GM12878 (cell line): ENCODE measurements around the gene ZNF333. TPM values are rescaled to one million over a fixed set of nuclear protein-coding genes. Genes with fewer than 3 reads are reported as not detected.

Experiments used
- ATAC-seq: fragments of 200-7000 bp; cut with Tn5 transposase; 3 replicates; pipeline ENCODE4 v1.9.1; 2020; ENCODE audit warnings: mild to moderate bottlenecking, moderate library complexity
- BruUV-seq: library from RNA; stranded (reverse); fragments of 400-500 nt; replicated peaks from 2 replicates; lab custom pipeline; 2021; lab: Mats Ljungman, UMichigan
- CTCF ChIA-PET: fragments of 300-600 bp; sonication (Branson Sonifier 250); formaldehyde crosslinking; extraction: SDS; loops from one replicate; lab custom pipeline; 2021; ENCODE audit warnings: inconsistent platforms; lab: Yijun Ruan, JAX
- POLR2A ChIA-PET: fragments of 350-600 bp; formaldehyde crosslinking; extraction: SDS; loops from one replicate; lab custom pipeline; 2021; ENCODE audit warnings: inconsistent platforms; lab: Charles Lee
- RAD21 ChIA-PET: fragments of 300-600 bp; sonication (Branson Sonifier 250); formaldehyde crosslinking; loops from one replicate; lab custom pipeline; 2023; ENCODE audit warnings: antibody characterized with exemption; ENCODE audit not compliant: unreplicated experiment; lab: Charles Lee
- SMC1A ChIA-PET: fragments of 300-600 bp; sonication (Branson Sonifier 250); formaldehyde crosslinking; loops from one replicate; lab custom pipeline; 2023; ENCODE audit not compliant: unreplicated experiment, uncharacterized antibody; lab: Charles Lee
- DNase-seq: peaks from one replicate; pipeline ENCODE4 v3.0.0-alpha.2; 2011; ENCODE audit warnings: low read depth, low spot score
- FAIRE-seq: peaks from 3 replicates; lab custom pipeline; 2011; peaks lifted over from hg19 to GRCh38; lab: Jason Lieb, UNC
- H2AFZ ChIP-seq: 2 replicates; pipeline ENCODE4 v1.6.0; 2011; ENCODE audit warnings: low read depth, low read length, control low read depth; ENCODE audit not compliant: control insufficient read depth
- H3K27ac ChIP-seq: 2 replicates; pipeline ENCODE4 v1.5.1; 2011; ENCODE audit warnings: control low read depth; ENCODE audit not compliant: control insufficient read depth, insufficient read depth
- H3K27me3 ChIP-seq, 2 experiments: replicated peaks in 1 of 2; 2 replicates each; pipeline versions ENCODE4 v1.6.0 to v1.6.1; 2011; ENCODE audit warnings: low read length in 1 of 2; ENCODE audit not compliant: control insufficient read depth in 2 of 2, insufficient read depth in 2 of 2
- H3K36me3 ChIP-seq, 2 experiments: 2 replicates each; pipeline ENCODE4 v1.5.1; 2011; ENCODE audit warnings: low read length in 1 of 2; ENCODE audit not compliant: control insufficient read depth in 2 of 2, insufficient read depth in 2 of 2
- H3K4me1 ChIP-seq: 2 replicates; pipeline ENCODE4 v1.6.1; 2011; ENCODE audit warnings: mild to moderate bottlenecking, low read length, moderate library complexity, mixed read lengths; ENCODE audit not compliant: control insufficient read depth, insufficient read depth
- H3K4me2 ChIP-seq: 2 replicates; pipeline ENCODE4 v1.6.0; 2011; ENCODE audit warnings: control low read depth; ENCODE audit not compliant: control insufficient read depth, insufficient read depth
- H3K4me3 ChIP-seq: fragments of 200-600 bp; sonication (generic); 2 replicates; pipeline ENCODE4 v1.5.1; 2016
- H3K79me2 ChIP-seq: 2 replicates; pipeline ENCODE4 v1.6.0; 2011; ENCODE audit warnings: low read length; ENCODE audit not compliant: control insufficient read depth, insufficient read depth
- H3K9ac ChIP-seq: 2 replicates; pipeline ENCODE4 v1.8.0; 2011; ENCODE audit warnings: low read length, control low read depth, mixed read lengths; ENCODE audit not compliant: control insufficient read depth, insufficient read depth
- H3K9me3 ChIP-seq: replicated peaks from 3 replicates; pipeline ENCODE4 v1.5.1; 2011; ENCODE audit warnings: mild to moderate bottlenecking, low read length; ENCODE audit not compliant: control insufficient read depth, insufficient read depth
- H4K20me1 ChIP-seq: 2 replicates; pipeline ENCODE4 v1.6.0; 2011; ENCODE audit not compliant: control insufficient read depth, insufficient read depth
- E2F8 ChIP-seq: fragments of 450-650 bp; IDR thresholded peaks from 2 replicates; pipeline ENCODE4 v1.6.1; 2018; ENCODE audit warnings: mild to moderate bottlenecking, low read depth, moderate library complexity; ENCODE audit not compliant: partially characterized antibody
- KLF5 ChIP-seq: fragments of 450-650 bp; IDR thresholded peaks from 2 replicates; pipeline ENCODE4 v1.6.1; 2014; ENCODE audit warnings: mild to moderate bottlenecking; ENCODE audit not compliant: partially characterized antibody
- MEF2B ChIP-seq: fragments of 450-650 bp; IDR thresholded peaks from 2 replicates; pipeline ENCODE4 v1.6.1; 2018; ENCODE audit warnings: mild to moderate bottlenecking, moderate library complexity; ENCODE audit not compliant: partially characterized antibody, poor library complexity, severe bottlenecking
- RAD21 ChIP-seq: IDR thresholded peaks from 2 replicates; pipeline ENCODE4 v1.6.1; 2011; ENCODE audit warnings: mild to moderate bottlenecking, low read depth, low read length, moderate library complexity; ENCODE audit not compliant: insufficient read depth
- RB1 ChIP-seq: fragments of 450-650 bp; formaldehyde crosslinking; IDR thresholded peaks from 2 replicates; pipeline ENCODE4 v1.6.1; 2017; ENCODE audit warnings: mild to moderate bottlenecking, borderline replicate concordance
- TARDBP ChIP-seq: IDR thresholded peaks from 2 replicates; pipeline ENCODE4 v1.6.1; 2016; ENCODE audit warnings: borderline replicate concordance
- WGBS: methylation state at CpG from one replicate; pipeline ENCODE4 v1.1.6; 2016; ENCODE audit warnings: low lambda C conversion rate; ENCODE audit not compliant: insufficient replicate concordance, insufficient coverage; ENCODE audit errors: missing lambda C conversion rate; 5-methylcytosine and 5-hydroxymethylcytosine counted together
- in situ Hi-C: fragments of 300-500 bp; cut with MboI; formaldehyde crosslinking; loops from 9 replicates; pipeline ENCODE4 v1.14.3; 2018; ENCODE audit warnings: mixed read lengths
- intact Hi-C: fragments of 100-400 bp; cut with micrococcal nuclease; formaldehyde crosslinking; loops from one replicate; pipeline ENCODE4 v1.14.2; 2022; ENCODE audit not compliant: unreplicated experiment
- polyA plus RNA-seq, 11 experiments: library from polyadenylated mRNA; depleted of rRNA in 4 of 11; unstranded in 6 of 11; stranded (reverse) in 5 of 11; fragments of >200 nt; fragmentation: Nextera tagmentation in 4 of 11; fragmentation: Illumina TruSeq in 1 of 11; extraction: Ambion mirVana in 4 of 11; extraction: Trizol in 1 of 11; gene quantifications; 1 replicate in 1 of 11; 2 replicates in 10 of 11; pipeline versions ENCODE4 v1.2.1 to v1.2.3, GENCODE V29; 2011 to 2016; ENCODE audit warnings: inconsistent platforms in 2 of 11, missing spikeins in 2 of 11, low read depth in 1 of 11
- total RNA-seq, 4 experiments: library from RNA; depleted of rRNA in 3 of 4; stranded (reverse); fragments of >200 nt in 3 of 4; fragmentation: Illumina TruSeq in 1 of 4; extraction: Trizol in 1 of 4; gene quantifications; 2 replicates each; pipeline versions ENCODE4 v1.2.1 to v1.2.3, GENCODE V29; 2013 to 2021

Gene ZNF333
- total and polyA plus RNA-seq, 10 of the 15 experiments (the other 5 are each of a cell fraction or from before 2014, with no cell fraction given) = 2.3 to 14.1 (median 5.7) TPM

- TF ChIP-seq RB1 (no peak), RAD21 (no peak), E2F8 (no peak), TARDBP (no peak)
These were observed 80.3 kb downstream of the ZNF333 start (continued) for GRCh38 chr19:14770136-14770535.

DNA sequence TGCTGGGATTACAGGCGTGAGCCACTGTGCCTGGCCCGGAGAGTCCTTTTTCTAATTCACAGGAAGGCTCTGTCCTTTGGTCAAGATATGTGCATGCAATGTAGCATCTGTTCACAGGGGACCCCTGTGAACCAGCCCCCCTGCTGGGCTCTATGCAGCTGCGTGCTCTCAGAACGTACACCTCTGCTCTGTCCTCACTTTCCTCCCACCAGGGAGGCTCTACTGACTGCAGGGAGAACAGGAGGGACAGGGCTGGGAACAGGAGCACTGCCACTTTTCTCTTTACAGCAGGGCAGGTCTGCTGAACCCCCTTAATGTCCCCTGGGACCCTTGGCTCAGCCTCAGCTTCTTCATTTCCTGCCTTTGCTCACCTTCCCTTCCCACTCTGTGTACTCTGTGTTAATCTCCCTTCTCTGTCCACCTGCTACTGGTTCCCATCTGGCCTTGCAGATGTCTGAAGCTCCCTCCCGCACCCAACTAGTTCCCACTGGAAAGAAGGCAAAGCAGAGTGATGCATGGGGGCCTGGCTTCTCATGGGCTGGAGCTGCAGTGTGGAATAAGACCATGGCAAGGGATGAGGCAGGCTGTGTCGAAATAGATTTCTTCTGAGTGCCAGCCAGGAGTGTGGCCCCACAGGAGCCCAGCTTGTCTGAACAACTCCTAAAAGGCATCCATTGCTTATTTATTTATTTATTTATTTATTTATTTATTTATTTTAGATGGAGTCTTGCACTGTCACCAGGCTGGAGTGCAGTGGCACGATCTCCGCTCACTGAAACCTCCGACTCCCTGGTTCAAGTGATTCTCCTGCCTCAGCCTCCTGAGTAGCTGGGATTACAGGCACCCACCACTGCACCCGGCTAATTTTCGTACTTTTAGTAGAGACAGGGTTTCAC, 81.3 kb downstream of the ZNF333 start:
- FAIRE-seq = no peak
- SMC1A ChIA-PET = no interaction called here

More for the DNA sequence above, 81.3 kb downstream of the ZNF333 start:
- Histone ChIP-seq H4K20me1 (no peaks in the 10 kb centered on the region), H3K27ac (no peak overlapping the region), H2AFZ (no peak overlapping the region), H3K36me3 (no peaks in the 10 kb centered on the region; a peak in 1 of 4 replicates), H3K4me3 (no peak overlapping the region), H3K9me3 (no peaks in the 10 kb centered on the region), H3K79me2 (no peaks in the 10 kb centered on the region), H3K27me3 (no peaks in the 10 kb centered on the region), H3K9ac (no peak overlapping the region), H3K4me2 (no peak overlapping the region)
- DNase-seq (no peak), ATAC-seq (no peak)
- POLR2A ChIA-PET = interaction anchor here (1.8 kb wide), 1 partner anchor 11 kb away, joined by 4 read pairs; no protein-coding TSS in a partner anchor
- RAD21 ChIA-PET = no interaction called here
- in situ Hi-C loops = no loop called here
- BruUV-seq = no TSS peak
- CTCF ChIA-PET = no interaction called here
- TF ChIP-seq MEF2B (peak; percentile 54), KLF5 (no peak)
- TF ChIP-seq, all 136 proteins: peak for 1
- no peaks in the 10 kb centered on the region; the same call in 1 of the 2 replicates for H3K4me1 ChIP-seq
- WGBS = 74% methylated on average over 11 of the region's 11 CpGs
- intact Hi-C loops = no loop called here
